Fibroblast of lung (primary cell): ENCODE results near the gene TNFRSF1A. TPM values are rescaled to one million over a fixed set of nuclear protein-coding genes. Genes with fewer than 3 reads are reported as not detected.
A peak's percentile ranks its signal among the peaks of the same experiment; 100 is the strongest.

Experiments
- DNase-seq, 2 donors: peaks; one replicate each; pipeline versions ENCODE4 v3.0.0 to v3.0.0-alpha.2; 2010; ENCODE audit warnings: low read depth in 2 of 2
- H2AFZ ChIP-seq: 2 replicates; pipeline ENCODE4 v1.5.1; 2012; ENCODE audit warnings: low read length, control low read depth, inconsistent platforms
- H3K27ac ChIP-seq: 2 replicates; pipeline ENCODE4 v1.5.1; 2011; ENCODE audit warnings: low read length, control low read depth; ENCODE audit not compliant: insufficient read depth
- H3K27me3 ChIP-seq: 2 replicates; pipeline ENCODE4 v1.5.1; 2011; ENCODE audit warnings: mild to moderate bottlenecking, low read length; ENCODE audit not compliant: control insufficient read depth, insufficient read depth
- H3K36me3 ChIP-seq: 2 replicates; pipeline ENCODE4 v1.5.1; 2011; ENCODE audit warnings: low read length; ENCODE audit not compliant: control insufficient read depth, insufficient read depth
- H3K4me1 ChIP-seq: 2 replicates; pipeline ENCODE4 v1.5.1; 2011; ENCODE audit warnings: low read length; ENCODE audit not compliant: control insufficient read depth, insufficient read depth; ENCODE audit errors: extremely low read depth
- H3K4me2 ChIP-seq: 2 replicates; pipeline ENCODE4 v1.5.1; 2011; ENCODE audit warnings: low read length, control low read depth; ENCODE audit not compliant: insufficient read depth; ENCODE audit errors: extremely low read depth
- H3K4me3 ChIP-seq, 4 experiments: fragments of 200-600 bp in 1 of 4; sonication (generic) in 1 of 4; replicated peaks in 1 of 4; 2 replicates each; pipeline ENCODE4 v1.5.1; 2011 to 2016; ENCODE audit warnings: low read length in 4 of 4, low read depth in 3 of 4, mild to moderate bottlenecking in 3 of 4, control low read depth in 2 of 4, inconsistent platforms in 1 of 4, mixed read lengths in 1 of 4; ENCODE audit not compliant: insufficient read depth in 1 of 4; ENCODE audit errors: control extremely low read depth in 1 of 4
- H3K79me2 ChIP-seq: 2 replicates; pipeline ENCODE4 v1.5.1; 2012; ENCODE audit warnings: mild to moderate bottlenecking, low read length, inconsistent platforms; ENCODE audit not compliant: control insufficient read depth, insufficient read depth
- H3K9ac ChIP-seq: 2 replicates; pipeline ENCODE4 v1.5.1; 2011; ENCODE audit warnings: mild to moderate bottlenecking, low read length, control low read depth; ENCODE audit not compliant: insufficient read depth
- H3K9me3 ChIP-seq: 2 replicates; pipeline ENCODE4 v1.5.1; 2012; ENCODE audit warnings: low read depth, low read length; ENCODE audit not compliant: control insufficient read depth, insufficient read depth
- H4K20me1 ChIP-seq: 2 replicates; pipeline ENCODE4 v1.5.1; 2011; ENCODE audit warnings: low read length; ENCODE audit not compliant: control insufficient read depth, insufficient read depth; ENCODE audit errors: extremely low read depth
- CTCF ChIP-seq, 2 donors: IDR thresholded peaks in 1 of 2; conservative IDR thresholded peaks in 1 of 2; 1 replicate in 1 of 2; 2 replicates in 1 of 2; pipeline ENCODE4 v1.5.1; 2011 to 2012; ENCODE audit warnings: low read length in 2 of 2, control low read depth in 1 of 2, inconsistent platforms in 1 of 2, low read depth in 1 of 2, mild to moderate bottlenecking in 1 of 2
- EZH2 ChIP-seq: IDR thresholded peaks from 2 replicates; pipeline ENCODE4 v1.5.1; 2012; ENCODE audit warnings: low read length, control low read depth, mild to moderate bottlenecking; ENCODE audit errors: missing control alignments
- polyA plus RNA-seq, 2 donors: library from polyadenylated mRNA; depleted of rRNA in 1 of 2; stranded (reverse) in 1 of 2; unstranded in 1 of 2; fragments of >200 nt; gene quantifications; 2 replicates each; pipeline ENCODE4 v1.2.1, GENCODE V29; 2011 to 2012; ENCODE audit warnings: missing spikeins in 1 of 2
- total RNA-seq: library from RNA; depleted of rRNA; stranded (reverse); fragments of >200 nt; gene quantifications from 2 replicates; pipeline ENCODE4 v1.2.1, GENCODE V29; 2014

The TNFRSF1A gene
- total and polyA plus RNA-seq, 2 donors (not counting 1 experiment from before 2014, with no cell fraction given), result 157 to 257 TPM

- no peak overlapping the region for H3K4me2 ChIP-seq
- no peaks in the 10 kb centered on the region for H3K9me3 ChIP-seq
- H3K27ac ChIP-seq, result no peak overlapping the region
- no peak overlapping the region for H2AFZ ChIP-seq
- H3K36me3 ChIP-seq, result no peaks in the 10 kb centered on the region
- H3K4me3 ChIP-seq, result no peak overlapping the region
- no peak overlapping the region for H3K9ac ChIP-seq
- DNase-seq, result peak in 1 of 2 donors; percentile 67
- H4K20me1 ChIP-seq, result no peaks in the 10 kb centered on the region
- no peaks in the 10 kb centered on the region for H3K79me2 ChIP-seq
- TF ChIP-seq CTCF (conservative IDR thresholded peaks at IDR 0.05 in 1 of 2, IDR thresholded peaks at IDR 0.05 in 1 of 2; ENCODE audit: low read depth in 1 of 2, low read length in 2 of 2) (no peak), EZH2 (no peak)
- H3K4me1 ChIP-seq, result peaks cover 2% of the 10 kb centered on the region
- peaks cover 5% of the 10 kb centered on the region for H3K27me3 ChIP-seq
Observed at GRCh38 chr12:6360578-6361490, 19.0 kb upstream of the TNFRSF1A start.

- Histone ChIP-seq H3K36me3 (no peaks in the 10 kb centered on the region), H3K4me3 (no peak overlapping the region), H3K27me3 (peaks cover 11% of the 10 kb centered on the region), H3K9me3 (no peaks in the 10 kb centered on the region), H2AFZ (no peak overlapping the region), H3K9ac (no peak overlapping the region), H3K4me1 (peaks cover 2% of the 10 kb centered on the region), H3K79me2 (no peaks in the 10 kb centered on the region), H3K27ac (no peak overlapping the region), H3K4me2 (no peak overlapping the region), H4K20me1 (no peaks in the 10 kb centered on the region)
- TF ChIP-seq EZH2 (no peak), CTCF (conservative IDR thresholded peaks at IDR 0.05 in 1 of 2, IDR thresholded peaks at IDR 0.05 in 1 of 2; ENCODE audit: low read depth in 1 of 2, low read length in 2 of 2) (no peak)
- DNase-seq, result no peak
Observed at GRCh38 chr12:6360080-6360571, 18.2 kb upstream of the TNFRSF1A start.

- no peaks in the 10 kb centered on the region for H3K36me3 ChIP-seq
- H4K20me1 ChIP-seq, result no peaks in the 10 kb centered on the region
- no peak overlapping the region for H3K4me3 ChIP-seq
- no peaks in the 10 kb centered on the region for H3K79me2 ChIP-seq
- peaks cover 13% of the 10 kb centered on the region for H3K27me3 ChIP-seq
- TF ChIP-seq EZH2 (no peak), CTCF (conservative IDR thresholded peaks at IDR 0.05 in 1 of 2, IDR thresholded peaks at IDR 0.05 in 1 of 2; ENCODE audit: low read depth in 1 of 2, low read length in 2 of 2) (no peak)
- H3K4me1 ChIP-seq, result peaks cover 2% of the 10 kb centered on the region
- H3K9ac ChIP-seq, result no peak overlapping the region
- no peak for DNase-seq
- H2AFZ ChIP-seq, result no peak overlapping the region
- no peaks in the 10 kb centered on the region for H3K9me3 ChIP-seq
- H3K27ac ChIP-seq, result no peak overlapping the region
- H3K4me2 ChIP-seq, result no peak overlapping the region
Observed at GRCh38 chr12:6358881-6359280, 17.0 kb upstream of the TNFRSF1A start.
